Amniotic epithelial cell (primary cell): ENCODE measurements around the gene MPC2.
A peak's percentile ranks its signal among the peaks of the same experiment; 100 is the strongest.

ENCODE experiments used
- DNase-seq: peaks from one replicate; pipeline ENCODE4 v3.0.0-alpha.2; 2010; ENCODE audit warnings: low read depth

MPC2 gene

DNA sequence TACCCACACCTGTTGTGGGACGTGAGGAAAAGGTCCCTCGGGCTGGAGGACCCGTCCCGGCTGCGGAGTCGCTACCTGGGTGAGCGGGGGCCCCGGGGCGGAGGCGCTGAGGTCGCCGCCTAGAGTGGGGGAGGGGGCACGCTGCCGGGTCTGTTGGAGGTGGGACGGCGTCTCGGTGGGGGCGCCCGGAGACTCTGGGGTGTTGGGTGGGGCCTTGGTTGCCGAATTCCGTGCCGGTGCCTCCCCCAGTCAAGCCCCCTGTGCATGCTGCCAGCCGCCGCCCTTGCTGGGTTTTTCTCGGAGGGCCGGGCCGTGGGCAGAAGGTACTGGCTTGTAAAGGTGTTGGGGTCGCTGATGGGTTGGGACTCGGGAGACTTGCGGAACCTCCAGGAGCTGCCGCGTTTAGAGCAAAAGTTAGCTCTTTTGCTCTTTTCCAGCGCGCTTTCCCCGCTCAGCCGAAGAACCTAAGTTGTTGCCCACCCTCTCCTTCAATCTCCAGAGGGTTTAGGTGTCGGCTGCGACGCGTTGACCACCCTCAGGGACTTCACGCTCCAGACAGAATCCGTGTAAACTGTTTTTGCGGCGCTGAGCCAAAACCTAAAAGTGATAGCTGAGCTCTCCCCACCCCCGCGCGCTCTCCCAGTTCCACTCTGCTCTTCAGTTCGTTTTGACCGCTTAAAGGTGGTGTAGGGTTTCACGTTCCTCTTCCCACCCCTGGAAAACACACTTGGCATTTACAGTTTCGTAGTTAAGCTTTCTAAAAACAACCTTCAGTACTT, at the start of gene MPC2:
MPC2 (minus strand) TSS at position 143 of the 779 bp plus-strand sequence. CDS start 1,231 bp downstream, outside the sequence.
- peak; percentile 72 for DNase-seq

DNA sequence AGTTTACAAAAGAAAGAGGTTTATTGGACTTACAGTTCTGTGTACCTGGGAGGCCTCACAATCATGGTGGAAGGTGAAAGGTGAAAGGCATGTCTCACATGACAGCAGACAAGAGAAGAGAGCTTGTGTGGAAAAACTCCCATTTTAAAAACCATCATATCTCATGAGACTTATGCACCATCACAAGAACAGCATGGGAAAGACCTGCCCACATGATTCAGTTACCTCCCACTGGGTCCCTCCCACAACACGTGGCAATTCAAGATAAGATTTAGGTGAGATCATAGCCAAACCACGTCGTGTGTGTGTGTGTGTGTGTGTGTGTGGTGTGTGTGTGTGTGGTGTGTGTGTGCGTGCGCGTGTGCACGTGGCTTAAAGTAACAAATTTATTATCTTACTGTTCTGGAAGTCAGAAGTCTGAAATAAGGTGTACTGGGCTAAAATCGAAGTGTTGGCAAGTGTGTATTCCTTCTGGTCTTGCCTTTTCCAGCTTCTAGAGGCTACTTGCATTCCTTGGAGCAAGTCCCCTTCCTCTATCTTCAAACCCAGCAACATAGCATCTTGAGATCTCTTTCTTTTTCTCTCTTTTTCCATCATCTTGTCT, 48.1 kb upstream of the MPC2 start:
- DNase-seq = peak; percentile 67

DNA sequence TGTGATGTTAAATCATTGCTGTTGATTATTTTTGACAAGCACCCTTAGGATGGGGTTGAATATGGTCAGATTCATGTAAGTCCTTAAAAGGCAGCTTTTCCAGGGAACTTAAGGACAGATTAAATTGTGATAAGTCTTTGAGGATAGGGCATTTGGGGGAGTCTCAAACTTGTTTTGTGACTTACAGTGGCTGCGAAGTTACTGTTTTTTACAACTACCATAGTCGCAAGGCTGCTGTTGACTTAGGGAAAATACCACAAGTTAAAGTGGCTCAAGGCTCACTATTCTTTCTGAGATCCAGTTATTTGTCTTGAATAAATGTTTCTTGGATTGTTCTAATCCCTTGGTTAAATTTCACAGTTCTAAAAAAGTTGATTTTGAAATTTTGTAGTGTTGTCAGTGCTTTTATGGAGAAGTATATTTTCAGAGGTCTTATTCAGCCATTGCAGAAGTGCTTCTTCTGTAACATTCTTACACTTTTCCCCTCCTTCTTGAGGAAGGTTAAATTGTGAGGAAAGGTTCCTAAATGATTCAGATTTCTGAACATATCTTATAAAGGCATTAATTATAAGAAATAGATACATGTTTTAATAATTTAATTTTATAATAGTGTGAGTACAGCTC, 47.0 kb upstream of the MPC2 start:
- no peak for DNase-seq

DNA sequence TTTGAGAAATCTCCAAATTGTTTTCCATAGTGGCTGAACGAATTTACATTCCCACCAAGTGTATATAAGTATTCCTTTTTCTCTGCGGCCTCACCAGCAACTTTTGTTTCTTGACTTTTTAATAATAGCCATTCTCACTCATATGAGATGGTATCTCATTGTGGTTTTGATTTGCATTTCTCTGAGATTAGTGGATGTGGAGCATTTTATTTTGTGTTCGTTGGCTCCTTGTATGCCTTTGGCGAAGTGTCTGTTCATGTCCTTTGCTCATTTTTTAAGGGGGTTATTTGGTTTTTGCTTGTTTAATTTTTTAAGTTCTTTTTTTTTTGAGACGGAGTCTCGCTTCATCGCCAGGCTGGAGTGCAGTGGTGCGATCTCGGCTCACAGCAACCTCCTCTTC, 45.1 kb upstream of the MPC2 start:
- peak; percentile 33 for DNase-seq

DNA sequence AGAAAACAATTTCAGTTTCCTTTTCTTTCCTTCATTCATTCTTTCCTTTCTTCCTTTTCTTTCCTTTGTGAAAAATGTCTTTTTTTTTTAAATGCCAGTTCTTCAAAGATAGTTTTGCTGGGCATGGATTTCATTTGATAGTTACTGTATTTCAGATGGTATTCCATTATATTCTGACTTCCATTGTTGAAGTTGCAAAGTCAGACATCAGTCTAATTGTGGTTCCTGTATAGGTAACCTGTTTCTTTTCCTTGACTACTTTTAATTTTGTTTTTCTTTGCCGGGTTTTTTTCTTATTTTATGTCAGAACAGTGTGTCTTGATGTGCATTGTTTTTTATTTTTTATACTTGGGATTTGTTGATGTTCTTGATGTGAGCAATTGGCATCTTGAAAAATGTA, 40.4 kb upstream of the MPC2 start:
- no peak for DNase-seq

DNA sequence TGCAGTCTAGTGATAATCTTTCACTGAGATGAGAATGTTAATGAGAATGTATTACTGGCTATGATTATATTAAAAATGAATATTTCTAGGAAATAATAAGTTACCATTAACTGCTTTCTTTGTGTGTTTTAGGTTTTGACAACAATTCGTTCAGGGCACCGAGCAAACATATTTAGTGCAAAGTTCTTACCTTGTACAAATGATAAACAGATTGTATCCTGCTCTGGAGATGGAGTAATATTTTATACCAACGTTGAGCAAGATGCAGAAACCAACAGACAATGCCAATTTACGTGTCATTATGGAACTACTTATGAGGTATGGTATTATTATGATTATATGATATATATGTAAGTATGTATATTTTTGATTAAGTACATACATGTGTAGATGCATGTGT, 37.8 kb upstream of the MPC2 start:
- DNase-seq = no peak

DNA sequence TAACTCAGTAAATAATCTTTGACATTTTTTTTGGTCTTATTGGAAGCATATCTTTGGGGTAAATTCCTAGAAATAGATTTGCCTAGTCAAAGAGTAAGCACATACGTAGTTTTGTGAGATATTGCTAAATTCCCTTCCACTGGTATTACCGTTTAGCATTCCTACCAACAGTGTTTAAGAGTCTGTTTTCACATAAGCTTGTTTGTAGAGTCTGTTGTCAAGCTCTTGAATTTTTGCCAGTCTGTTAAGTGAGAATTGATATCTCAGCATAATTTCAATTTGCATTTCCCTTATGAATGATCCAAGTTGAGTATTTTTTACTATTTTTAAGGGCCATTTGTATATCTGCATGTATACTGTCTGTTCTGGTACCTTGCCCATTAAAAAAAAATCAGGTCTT, 37.0 kb upstream of the MPC2 start:
- peak; percentile 19 for DNase-seq

DNA sequence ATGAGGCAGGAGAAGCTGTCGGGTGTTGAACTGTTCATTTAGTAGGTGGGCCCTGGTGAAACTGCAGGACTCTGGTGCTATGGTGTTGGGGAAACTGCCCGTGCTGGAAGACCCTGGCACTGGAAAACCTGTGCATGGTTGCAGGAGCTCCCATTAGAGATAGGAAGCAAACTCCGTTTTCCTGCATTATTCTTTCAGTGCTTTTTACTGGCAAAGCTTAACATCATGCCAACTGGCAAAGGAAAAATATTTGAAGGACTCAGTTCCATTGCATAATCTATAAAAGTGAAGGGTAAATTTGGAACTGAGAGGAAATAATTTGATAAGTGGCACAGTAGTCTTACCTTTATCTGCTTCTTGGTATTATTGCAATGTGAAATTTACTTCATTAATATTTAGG, 31.7 kb upstream of the MPC2 start:
- no peak for DNase-seq

DNA sequence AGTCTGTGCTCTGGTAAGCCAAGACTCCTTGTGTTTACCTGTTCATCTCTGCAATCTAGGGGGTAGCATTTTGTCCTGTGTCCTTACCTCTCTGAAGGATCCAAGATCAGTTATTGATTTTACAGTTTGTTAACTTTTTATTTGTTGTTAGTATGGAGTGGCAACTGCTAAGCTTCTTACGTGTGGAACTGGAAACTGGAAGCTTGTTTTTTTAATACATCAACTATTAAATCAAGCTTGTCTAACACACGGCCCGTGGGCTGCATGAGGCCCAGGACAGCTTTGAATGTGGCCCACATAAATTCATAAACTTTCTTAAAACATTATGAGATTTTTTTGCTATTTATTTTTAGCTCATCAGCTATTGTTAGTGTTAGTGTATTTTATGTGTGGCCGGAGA, 29.2 kb upstream of the MPC2 start:
- DNase-seq = no peak

DNA sequence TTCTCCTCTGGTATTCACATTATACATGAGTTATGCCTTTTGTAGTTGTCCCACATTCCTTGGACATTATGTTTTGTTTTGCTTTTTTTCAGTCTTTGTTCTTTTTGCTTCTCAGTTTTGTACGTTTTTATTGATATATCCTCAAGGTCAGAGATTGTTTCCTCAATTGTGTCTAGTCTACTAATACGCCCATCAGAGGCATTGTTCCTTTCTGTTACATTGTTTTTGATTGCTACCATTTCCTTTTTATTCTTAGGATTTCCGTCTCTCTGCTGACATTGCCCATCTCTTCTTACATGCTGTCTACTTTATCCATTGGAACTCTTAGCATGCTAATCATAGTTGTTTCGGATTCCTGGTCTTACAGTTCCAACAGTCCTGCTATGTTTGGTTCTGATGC, 27.8 kb upstream of the MPC2 start:
- DNase-seq = no peak

DNA sequence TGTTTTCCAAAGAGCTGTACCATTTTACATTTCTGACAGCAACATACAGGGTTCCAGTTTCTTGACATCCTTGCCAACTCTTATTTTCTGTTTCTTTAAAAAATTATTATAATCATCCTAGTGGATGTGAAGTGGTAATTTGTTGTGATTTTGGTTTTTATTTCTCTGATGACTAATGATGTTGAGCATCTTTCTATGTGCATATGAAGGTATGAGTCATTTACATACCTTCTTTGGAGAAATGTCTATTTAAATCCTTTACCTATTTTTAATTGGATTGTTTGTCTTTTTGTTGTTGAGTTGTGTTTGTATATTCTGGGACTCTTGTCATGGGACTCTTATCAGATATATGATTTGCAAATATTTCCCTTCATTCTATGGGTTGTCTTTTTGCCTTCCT, 20.8 kb upstream of the MPC2 start:
- DNase-seq = no peak

DNA sequence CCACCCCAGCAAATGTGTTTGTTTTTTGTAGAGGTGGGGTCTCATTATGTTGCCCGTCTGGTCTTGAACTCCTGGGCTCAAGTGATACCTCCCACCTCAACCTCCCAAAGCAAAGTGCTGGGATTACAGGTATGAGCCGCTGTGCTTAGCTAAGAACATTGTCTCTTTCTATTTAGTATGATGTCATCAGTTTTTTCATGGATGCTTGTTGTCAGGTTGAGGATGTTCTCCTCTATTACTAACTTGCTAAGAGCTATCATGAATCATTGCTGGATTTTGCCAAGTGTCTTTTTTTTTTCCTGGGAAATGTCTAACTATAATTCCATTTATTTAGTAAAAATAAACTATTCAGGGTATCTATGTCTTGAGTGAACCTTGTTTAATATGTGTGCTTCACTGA, 19.0 kb upstream of the MPC2 start:
- DNase-seq = no peak

DNA sequence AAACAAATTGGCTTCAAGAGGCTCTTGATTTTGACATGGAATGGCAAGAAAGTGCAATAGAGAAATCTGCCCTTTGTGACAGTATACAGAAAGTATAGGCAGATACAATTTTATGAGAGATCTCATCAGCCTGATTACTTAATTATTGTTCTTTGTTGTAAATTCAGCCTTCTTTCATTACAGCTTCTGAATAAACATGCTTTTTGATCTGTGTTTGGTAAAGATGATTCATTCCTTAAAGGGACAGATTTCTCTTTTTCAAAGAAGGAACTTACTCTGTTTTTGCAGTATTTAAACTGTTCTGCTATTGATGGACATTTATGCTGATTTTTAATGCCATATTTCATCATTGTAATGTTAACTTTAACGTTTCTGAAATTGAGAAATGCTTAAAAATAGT, 13.7 kb upstream of the MPC2 start:
- no peak for DNase-seq

DNA sequence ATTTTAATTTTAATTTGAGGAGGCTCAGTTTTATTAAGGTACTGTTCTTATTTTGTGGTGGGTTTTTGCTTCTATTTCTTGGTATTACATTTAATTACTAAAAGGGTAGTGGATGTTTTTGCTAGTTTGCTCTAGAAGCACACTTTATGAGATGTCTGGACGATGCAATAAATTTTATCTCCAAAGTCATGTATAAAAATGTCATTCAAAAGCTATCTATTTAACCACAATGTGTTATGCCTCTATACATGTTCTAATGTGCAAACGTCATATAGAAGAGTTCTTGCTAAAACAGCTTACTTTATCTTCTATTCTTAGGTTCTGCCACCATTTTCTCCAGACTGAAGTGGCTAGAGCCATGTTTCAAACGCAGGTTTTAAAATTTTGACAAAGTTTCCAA, 12.9 kb upstream of the MPC2 start:
- no peak for DNase-seq

DNA sequence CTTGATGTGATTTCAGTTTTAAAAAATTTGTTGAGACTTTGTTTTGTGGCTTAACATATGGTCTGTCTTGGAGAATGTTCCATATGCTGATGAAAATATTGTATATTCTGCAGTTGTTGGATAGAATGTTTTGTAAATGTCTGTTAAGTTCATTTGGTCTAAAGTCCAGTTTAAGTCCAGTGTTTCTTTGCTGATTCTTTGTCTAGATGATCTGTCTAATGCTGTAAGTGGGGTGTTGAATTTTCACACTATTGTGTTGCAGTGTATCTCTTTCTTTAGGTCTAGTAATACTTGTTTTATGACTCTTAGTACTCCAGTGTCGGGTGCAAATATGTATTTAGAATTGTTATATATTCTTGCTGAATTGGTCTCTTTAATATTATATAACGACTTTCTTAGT, 10.9 kb upstream of the MPC2 start:
- DNase-seq = no peak

DNA sequence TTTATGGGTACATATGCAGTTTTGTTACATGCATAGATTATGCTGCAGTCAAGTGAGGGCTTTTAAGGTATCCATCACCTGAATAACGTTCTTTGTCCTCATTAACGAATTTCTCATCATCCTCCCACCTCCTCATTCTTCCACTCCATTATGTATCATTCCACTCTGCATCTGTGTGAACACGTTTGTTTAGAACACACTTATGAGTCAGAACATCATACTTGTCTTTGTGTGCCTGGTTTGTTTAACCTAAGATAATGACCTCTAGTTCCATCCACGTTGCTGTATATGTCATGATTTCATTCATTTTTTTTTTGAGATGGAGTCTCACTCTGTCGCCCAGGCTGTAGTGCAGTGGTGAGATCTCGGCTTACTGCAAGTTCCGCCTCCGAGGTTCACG, 6.7 kb upstream of the MPC2 start:
- DNase-seq = no peak

DNA sequence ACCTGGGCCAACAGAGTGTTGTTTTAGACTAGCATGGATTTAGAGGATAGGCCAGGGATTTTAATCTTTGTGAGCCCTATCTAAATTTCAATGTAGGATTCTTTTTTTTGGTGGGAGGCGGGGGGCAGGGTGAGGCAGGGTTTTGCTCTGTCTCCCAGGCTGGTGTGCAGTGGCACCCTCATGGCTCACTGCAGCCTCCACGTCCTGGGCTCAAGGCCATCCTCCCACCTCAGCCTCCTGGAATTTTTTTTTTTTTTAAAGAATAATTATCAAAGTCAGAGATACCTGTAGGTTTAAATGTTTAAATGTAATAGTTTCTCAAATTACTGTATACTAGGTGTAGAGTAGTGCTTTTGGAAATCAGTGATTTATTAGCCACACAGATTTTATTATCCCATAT, 3.4 kb upstream of the MPC2 start:
- DNase-seq = no peak

DNA sequence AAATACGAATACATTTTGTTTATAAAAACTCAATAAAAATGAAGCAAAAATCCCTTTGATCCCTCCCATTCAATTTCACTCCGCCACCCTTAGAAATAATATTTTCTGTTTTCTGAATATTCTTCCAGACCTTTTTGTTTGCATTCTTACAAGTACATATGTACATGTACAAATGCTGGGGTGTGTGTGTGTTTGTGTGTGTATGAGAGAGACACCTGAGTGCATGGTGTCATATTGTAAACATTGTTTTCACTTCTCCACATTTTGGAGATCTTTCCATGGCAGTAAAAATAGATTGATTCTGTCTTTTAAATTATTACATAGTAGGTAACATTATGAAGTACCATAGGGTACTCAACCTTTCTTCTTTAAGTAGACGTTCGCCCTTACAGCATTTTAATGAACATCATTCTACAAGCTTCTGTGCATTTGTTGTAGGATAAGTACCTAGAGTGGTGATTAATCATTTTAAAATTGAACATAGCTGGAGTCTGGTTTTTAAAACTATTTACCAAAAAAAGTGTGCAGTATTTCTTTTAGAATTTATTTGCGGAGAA, 1.3 kb upstream of the MPC2 start:
- no peak for DNase-seq

DNA sequence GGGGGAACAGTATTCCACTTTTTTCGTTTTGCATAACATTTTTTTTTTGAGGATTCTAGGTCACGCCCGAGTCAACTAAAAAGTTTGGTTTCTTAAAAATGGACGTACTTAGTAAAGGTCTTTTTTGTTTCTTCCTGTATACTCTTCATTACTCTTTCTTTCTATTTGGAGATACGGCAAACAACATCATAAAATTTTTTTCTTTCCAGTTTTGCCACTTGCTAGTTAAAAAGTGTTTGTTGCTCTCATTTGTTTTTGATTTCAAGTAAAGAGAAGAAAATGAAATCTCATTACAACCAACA, 788 bp upstream of the MPC2 start:
- DNase-seq = no peak

DNA sequence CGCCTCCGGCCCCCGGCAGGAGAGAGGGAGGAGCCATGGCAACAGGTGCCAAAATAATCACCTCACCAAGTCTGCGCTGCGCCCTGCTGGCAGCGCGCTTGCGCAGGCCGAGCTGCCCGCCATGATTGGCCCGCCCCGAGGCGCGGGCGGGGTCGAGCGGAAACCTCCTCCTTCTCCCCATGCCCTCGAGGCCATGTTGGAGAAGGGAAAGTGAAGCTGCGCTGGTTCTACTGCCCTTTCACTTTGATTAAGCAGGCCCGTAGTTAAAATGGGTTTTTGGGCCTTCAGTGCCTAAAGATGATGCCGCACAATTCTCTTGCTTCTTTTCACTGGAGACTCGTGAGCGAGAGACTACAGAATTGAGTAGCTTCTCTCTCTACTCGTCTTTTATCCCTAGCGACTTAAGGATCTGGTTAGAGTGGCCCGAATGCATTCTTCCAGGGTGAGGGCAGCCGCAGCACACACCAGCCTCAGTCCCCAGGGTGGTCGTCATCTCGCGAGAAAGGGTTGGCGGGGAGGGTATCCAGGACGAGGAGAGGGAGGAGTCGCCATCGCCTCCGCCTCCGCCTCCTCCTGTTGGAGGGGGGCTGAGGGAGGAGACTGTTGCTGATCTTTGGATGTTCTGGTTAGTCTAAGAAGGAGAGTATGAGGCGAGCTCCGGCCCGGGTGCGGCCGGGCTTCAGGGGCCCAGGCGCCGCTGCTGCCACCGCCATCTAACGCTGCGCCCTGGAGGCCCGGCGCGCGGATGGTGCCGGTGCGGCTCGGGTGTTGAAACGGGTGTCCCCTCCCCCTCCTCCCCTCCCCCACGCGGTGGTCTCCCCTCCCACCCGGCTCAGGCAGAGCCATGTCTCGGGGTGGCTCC, 573 bp downstream of the MPC2 start, which contains the start of gene DCAF6:
DCAF6 (plus strand) TSS at position 616 of the 862 bp plus-strand sequence; CDS start at position 845, 229 bp downstream.
- DNase-seq = peak; percentile 99

DNA sequence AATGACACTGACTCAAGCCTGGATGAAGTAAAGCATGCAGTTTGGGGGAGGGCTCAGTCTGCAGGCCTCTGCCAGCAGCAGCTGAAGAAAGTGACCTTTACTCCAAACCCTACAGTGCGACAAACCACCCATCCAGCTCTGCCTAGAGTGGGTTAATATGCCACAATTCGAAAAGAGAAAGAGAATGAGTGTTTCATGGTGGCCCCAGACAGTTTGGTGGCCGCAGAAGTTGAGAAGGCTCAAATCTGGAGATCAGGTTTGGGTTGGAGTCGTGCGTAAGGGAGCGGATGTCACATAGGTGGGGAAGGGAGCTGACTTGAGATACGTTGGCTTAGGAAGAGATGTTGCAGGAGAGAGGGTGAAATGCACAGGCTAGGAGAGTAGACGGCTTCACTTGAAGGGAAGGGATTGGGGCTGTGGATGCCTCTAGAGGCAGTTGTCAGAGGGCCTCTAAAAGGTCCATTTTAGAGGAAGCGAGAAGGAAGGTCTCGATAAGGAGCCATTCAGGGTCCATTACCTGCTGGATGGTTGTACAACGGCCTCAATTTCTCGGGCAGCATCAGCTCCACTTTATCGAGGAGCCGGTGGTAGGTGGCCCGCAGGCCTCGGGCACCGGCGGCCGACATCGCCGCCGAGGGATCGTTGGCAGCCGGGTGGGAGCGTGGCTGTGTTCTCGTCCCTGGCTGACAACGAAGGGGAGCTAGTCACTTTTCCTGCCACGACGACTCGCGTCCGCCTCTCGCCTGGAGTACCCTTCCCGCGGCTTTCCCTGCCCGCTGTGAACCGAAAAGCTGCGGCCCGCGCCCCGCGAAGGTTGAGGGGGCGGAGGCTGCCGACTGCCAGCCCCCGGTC, 1.4 kb downstream of the MPC2 start:
- DNase-seq = peak; percentile 35
